WTC11 (cell line): ENCODE results near the gene GPS2. TPM values are rescaled to one million over a fixed set of nuclear protein-coding genes. Genes with fewer than 3 reads are reported as not detected.

ENCODE experiments used
- ATF1 ChIP-seq: sonication (generic); formaldehyde crosslinking; IDR thresholded peaks from 2 replicates; pipeline ENCODE4 v1.8.1; 2023; ENCODE audit warnings: mild to moderate bottlenecking, moderate library complexity, missing genetic modification reagents
- E2F4 ChIP-seq: sonication (generic); formaldehyde crosslinking; IDR thresholded peaks from 2 replicates; pipeline ENCODE4 v1.8.1; 2022; ENCODE audit warnings: low read depth, mild to moderate bottlenecking, moderate library complexity, missing genetic modification reagents, borderline replicate concordance
- ETV6 ChIP-seq: sonication (generic); formaldehyde crosslinking; IDR thresholded peaks from 2 replicates; pipeline ENCODE4 v1.8.1; 2022; ENCODE audit warnings: mild to moderate bottlenecking, missing genetic modification reagents
- FOXK1 ChIP-seq: sonication (generic); formaldehyde crosslinking; IDR thresholded peaks from 2 replicates; pipeline ENCODE4 v1.8.0; 2022; ENCODE audit warnings: mild to moderate bottlenecking, moderate library complexity, missing genetic modification reagents
- FOXP1 ChIP-seq: sonication (generic); formaldehyde crosslinking; IDR thresholded peaks from 2 replicates; pipeline ENCODE4 v1.8.0; 2022; ENCODE audit warnings: missing genetic modification reagents, mild to moderate bottlenecking, moderate library complexity, borderline replicate concordance
- NFATC4 ChIP-seq: fragments of 250-450 bp; sonication (Bioruptor Pico); IDR thresholded peaks from 2 replicates; pipeline ENCODE4 v1.9.0; 2021; ENCODE audit warnings: mild to moderate bottlenecking
- NR2C2 ChIP-seq: sonication (generic); formaldehyde crosslinking; IDR thresholded peaks from 2 replicates; pipeline ENCODE4 v1.8.0; 2022; ENCODE audit warnings: mild to moderate bottlenecking, missing genetic modification reagents
- PREB ChIP-seq: sonication (generic); formaldehyde crosslinking; IDR thresholded peaks from 2 replicates; pipeline ENCODE4 v1.8.1; 2022; ENCODE audit warnings: mild to moderate bottlenecking, missing genetic modification reagents, moderate library complexity, borderline replicate concordance
- ZBTB21 ChIP-seq: sonication (generic); formaldehyde crosslinking; IDR thresholded peaks from 2 replicates; pipeline ENCODE4 v1.8.1; 2023; ENCODE audit warnings: mild to moderate bottlenecking, missing genetic modification reagents, borderline replicate concordance
- ZNF219 ChIP-seq: sonication (generic); formaldehyde crosslinking; IDR thresholded peaks from 2 replicates; pipeline ENCODE4 v1.8.0; 2023; ENCODE audit warnings: missing genetic modification reagents, mild to moderate bottlenecking, borderline replicate concordance
- ZNF232 ChIP-seq: sonication (generic); formaldehyde crosslinking; IDR thresholded peaks from 2 replicates; pipeline ENCODE4 v1.8.0; 2022; ENCODE audit warnings: mild to moderate bottlenecking, missing genetic modification reagents
- total RNA-seq: library from RNA; stranded (reverse); gene quantifications from 3 replicates; pipeline ENCODE4 v1.2.3, GENCODE V29; 2021
- TF ChIP-seq, protein P1 (sequence below): fragments of 250-450 bp; sonication (Bioruptor Pico); IDR thresholded peaks from 2 replicates; pipeline ENCODE4 v1.9.0; 2021; ENCODE audit warnings: mild to moderate bottlenecking, borderline replicate concordance
- TF ChIP-seq, protein P2 (sequence below): sonication (generic); formaldehyde crosslinking; IDR thresholded peaks from 2 replicates; pipeline ENCODE4 v1.8.1; 2023; ENCODE audit warnings: mild to moderate bottlenecking, missing genetic modification reagents, borderline replicate concordance
- TF ChIP-seq, protein P3 (sequence below): sonication (generic); formaldehyde crosslinking; conservative IDR thresholded peaks from 2 replicates; pipeline ENCODE4 v1.8.1; 2023; ENCODE audit warnings: mild to moderate bottlenecking, low read depth, missing genetic modification reagents, moderate library complexity

GPS2 gene
- total RNA-seq, 1 experiment from 2014 or later = 55.9 TPM

GRCh38 chr17:7304179-7304578 is 11.0 kb downstream of the GPS2 start (continued):
- no peak for TF ChIP-seq PREB (CRISPR knock-in tag)
- no peak for TF ChIP-seq NFATC4 (CRISPR knock-in tag)
- no peak for TF ChIP-seq FOXP1 (CRISPR knock-in tag)
- TF ChIP-seq ZNF219 (CRISPR knock-in tag) = no peak
- no peak for TF ChIP-seq ETV6 (CRISPR knock-in tag)
- TF ChIP-seq, protein P1, sequence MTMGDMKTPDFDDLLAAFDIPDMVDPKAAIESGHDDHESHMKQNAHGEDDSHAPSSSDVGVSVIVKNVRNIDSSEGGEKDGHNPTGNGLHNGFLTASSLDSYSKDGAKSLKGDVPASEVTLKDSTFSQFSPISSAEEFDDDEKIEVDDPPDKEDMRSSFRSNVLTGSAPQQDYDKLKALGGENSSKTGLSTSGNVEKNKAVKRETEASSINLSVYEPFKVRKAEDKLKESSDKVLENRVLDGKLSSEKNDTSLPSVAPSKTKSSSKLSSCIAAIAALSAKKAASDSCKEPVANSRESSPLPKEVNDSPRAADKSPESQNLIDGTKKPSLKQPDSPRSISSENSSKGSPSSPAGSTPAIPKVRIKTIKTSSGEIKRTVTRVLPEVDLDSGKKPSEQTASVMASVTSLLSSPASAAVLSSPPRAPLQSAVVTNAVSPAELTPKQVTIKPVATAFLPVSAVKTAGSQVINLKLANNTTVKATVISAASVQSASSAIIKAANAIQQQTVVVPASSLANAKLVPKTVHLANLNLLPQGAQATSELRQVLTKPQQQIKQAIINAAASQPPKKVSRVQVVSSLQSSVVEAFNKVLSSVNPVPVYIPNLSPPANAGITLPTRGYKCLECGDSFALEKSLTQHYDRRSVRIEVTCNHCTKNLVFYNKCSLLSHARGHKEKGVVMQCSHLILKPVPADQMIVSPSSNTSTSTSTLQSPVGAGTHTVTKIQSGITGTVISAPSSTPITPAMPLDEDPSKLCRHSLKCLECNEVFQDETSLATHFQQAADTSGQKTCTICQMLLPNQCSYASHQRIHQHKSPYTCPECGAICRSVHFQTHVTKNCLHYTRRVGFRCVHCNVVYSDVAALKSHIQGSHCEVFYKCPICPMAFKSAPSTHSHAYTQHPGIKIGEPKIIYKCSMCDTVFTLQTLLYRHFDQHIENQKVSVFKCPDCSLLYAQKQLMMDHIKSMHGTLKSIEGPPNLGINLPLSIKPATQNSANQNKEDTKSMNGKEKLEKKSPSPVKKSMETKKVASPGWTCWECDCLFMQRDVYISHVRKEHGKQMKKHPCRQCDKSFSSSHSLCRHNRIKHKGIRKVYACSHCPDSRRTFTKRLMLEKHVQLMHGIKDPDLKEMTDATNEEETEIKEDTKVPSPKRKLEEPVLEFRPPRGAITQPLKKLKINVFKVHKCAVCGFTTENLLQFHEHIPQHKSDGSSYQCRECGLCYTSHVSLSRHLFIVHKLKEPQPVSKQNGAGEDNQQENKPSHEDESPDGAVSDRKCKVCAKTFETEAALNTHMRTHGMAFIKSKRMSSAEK (CRISPR knock-in tag) = no peak
- TF ChIP-seq, protein P2, sequence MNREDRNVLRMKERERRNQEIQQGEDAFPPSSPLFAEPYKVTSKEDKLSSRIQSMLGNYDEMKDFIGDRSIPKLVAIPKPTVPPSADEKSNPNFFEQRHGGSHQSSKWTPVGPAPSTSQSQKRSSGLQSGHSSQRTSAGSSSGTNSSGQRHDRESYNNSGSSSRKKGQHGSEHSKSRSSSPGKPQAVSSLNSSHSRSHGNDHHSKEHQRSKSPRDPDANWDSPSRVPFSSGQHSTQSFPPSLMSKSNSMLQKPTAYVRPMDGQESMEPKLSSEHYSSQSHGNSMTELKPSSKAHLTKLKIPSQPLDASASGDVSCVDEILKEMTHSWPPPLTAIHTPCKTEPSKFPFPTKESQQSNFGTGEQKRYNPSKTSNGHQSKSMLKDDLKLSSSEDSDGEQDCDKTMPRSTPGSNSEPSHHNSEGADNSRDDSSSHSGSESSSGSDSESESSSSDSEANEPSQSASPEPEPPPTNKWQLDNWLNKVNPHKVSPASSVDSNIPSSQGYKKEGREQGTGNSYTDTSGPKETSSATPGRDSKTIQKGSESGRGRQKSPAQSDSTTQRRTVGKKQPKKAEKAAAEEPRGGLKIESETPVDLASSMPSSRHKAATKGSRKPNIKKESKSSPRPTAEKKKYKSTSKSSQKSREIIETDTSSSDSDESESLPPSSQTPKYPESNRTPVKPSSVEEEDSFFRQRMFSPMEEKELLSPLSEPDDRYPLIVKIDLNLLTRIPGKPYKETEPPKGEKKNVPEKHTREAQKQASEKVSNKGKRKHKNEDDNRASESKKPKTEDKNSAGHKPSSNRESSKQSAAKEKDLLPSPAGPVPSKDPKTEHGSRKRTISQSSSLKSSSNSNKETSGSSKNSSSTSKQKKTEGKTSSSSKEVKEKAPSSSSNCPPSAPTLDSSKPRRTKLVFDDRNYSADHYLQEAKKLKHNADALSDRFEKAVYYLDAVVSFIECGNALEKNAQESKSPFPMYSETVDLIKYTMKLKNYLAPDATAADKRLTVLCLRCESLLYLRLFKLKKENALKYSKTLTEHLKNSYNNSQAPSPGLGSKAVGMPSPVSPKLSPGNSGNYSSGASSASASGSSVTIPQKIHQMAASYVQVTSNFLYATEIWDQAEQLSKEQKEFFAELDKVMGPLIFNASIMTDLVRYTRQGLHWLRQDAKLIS (CRISPR knock-in tag) = no peak
- no peak for TF ChIP-seq NR2C2 (CRISPR knock-in tag)
- TF ChIP-seq ZBTB21 = no peak
- no peak for TF ChIP-seq FOXK1 (CRISPR knock-in tag)
- TF ChIP-seq E2F4 (CRISPR knock-in tag) = no peak
- TF ChIP-seq ATF1 (CRISPR knock-in tag) = no peak
- TF ChIP-seq ZNF232 (CRISPR knock-in tag) = no peak
- TF ChIP-seq, protein P3, sequence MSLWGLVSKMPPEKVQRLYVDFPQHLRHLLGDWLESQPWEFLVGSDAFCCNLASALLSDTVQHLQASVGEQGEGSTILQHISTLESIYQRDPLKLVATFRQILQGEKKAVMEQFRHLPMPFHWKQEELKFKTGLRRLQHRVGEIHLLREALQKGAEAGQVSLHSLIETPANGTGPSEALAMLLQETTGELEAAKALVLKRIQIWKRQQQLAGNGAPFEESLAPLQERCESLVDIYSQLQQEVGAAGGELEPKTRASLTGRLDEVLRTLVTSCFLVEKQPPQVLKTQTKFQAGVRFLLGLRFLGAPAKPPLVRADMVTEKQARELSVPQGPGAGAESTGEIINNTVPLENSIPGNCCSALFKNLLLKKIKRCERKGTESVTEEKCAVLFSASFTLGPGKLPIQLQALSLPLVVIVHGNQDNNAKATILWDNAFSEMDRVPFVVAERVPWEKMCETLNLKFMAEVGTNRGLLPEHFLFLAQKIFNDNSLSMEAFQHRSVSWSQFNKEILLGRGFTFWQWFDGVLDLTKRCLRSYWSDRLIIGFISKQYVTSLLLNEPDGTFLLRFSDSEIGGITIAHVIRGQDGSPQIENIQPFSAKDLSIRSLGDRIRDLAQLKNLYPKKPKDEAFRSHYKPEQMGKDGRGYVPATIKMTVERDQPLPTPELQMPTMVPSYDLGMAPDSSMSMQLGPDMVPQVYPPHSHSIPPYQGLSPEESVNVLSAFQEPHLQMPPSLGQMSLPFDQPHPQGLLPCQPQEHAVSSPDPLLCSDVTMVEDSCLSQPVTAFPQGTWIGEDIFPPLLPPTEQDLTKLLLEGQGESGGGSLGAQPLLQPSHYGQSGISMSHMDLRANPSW = no peak
